ENCODE measurements around the gene RAG1. TPM values are rescaled to one million over a fixed set of nuclear protein-coding genes. Genes with fewer than 3 reads are reported as not detected.

Gene RAG1
- total RNA-seq, 1 donor from 2014 or later = 0.35 TPM

- DNase-seq (ENCODE audit: low spot score) = no peak
Measured at GRCh38 chr11:36588099-36588498, 20.3 kb downstream of the RAG1 start.

GRCh38 chr11:36590513-36590912 lies 22.7 kb downstream of the RAG1 start:
- DNase-seq (ENCODE audit: low spot score) = no peak

- DNase-seq (ENCODE audit: low spot score) = no peak
Measured at GRCh38 chr11:36591433-36591832, 23.6 kb downstream of the RAG1 start.

GRCh38 chr11:36594316-36594989 lies 26.6 kb downstream of the RAG1 start, which contains the start of gene IFTAP:
IFTAP (plus strand) TSS chr11:36594502; CDS start chr11:36610104, 15,602 bp downstream.
- DNase-seq (ENCODE audit: low spot score) = no peak

GRCh38 chr11:36596880-36597279 lies 29.1 kb downstream of the RAG1 start:
- no peak for DNase-seq (ENCODE audit: low spot score)

GRCh38 chr11:36598051-36598450 lies 30.2 kb downstream of the RAG1 start, which contains the start of gene RAG2:
RAG2 (minus strand) TSS chr11:36598236; CDS start chr11:36594168, 4,068 bp downstream.
- DNase-seq (ENCODE audit: low spot score) = no peak

- no peak for DNase-seq (ENCODE audit: low spot score)
Measured at GRCh38 chr11:36600180-36600579, 32.4 kb downstream of the RAG1 start.

- DNase-seq (ENCODE audit: low spot score) = no peak
Measured at GRCh38 chr11:36601155-36601554, 33.3 kb downstream of the RAG1 start.

GRCh38 chr11:36602135-36602534 lies 34.3 kb downstream of the RAG1 start:
- no peak for DNase-seq (ENCODE audit: low spot score)

- no peak for DNase-seq (ENCODE audit: low spot score)
Measured at GRCh38 chr11:36605221-36606216, 37.7 kb downstream of the RAG1 start.

- no peak for DNase-seq (ENCODE audit: low spot score)
Measured at GRCh38 chr11:36608491-36609199, 40.8 kb downstream of the RAG1 start.

GRCh38 chr11:36609383-36609782 lies 41.6 kb downstream of the RAG1 start:
- no peak for DNase-seq (ENCODE audit: low spot score)

GRCh38 chr11:36615826-36616225 lies 48.0 kb downstream of the RAG1 start:
- no peak for DNase-seq (ENCODE audit: low spot score)

GRCh38 chr11:36617543-36618362 lies 49.9 kb downstream of the RAG1 start:
- DNase-seq (ENCODE audit: low spot score) = no peak

- DNase-seq (ENCODE audit: low spot score) = no peak
Measured at GRCh38 chr11:36618363-36619047, 50.7 kb downstream of the RAG1 start.

GRCh38 chr11:36619502-36619901 lies 51.7 kb downstream of the RAG1 start:
- no peak for DNase-seq (ENCODE audit: low spot score)

- DNase-seq (ENCODE audit: low spot score) = no peak
Measured at GRCh38 chr11:36620246-36620645, 52.4 kb downstream of the RAG1 start.

- DNase-seq (ENCODE audit: low spot score) = no peak
Measured at GRCh38 chr11:36622431-36623136, 54.8 kb downstream of the RAG1 start.

GRCh38 chr11:36623494-36623893 lies 55.7 kb downstream of the RAG1 start:
- no peak for DNase-seq (ENCODE audit: low spot score)
